C4-2B (cell line): ENCODE results near the gene SIM1.

ENCODE experiments used
- H3K27ac ChIP-seq: fragments of 450-650 bp; 2 replicates; pipeline ENCODE4 v1.5.1; 2017
- CTCF ChIP-seq: fragments of 450-650 bp; conservative IDR thresholded peaks from 2 replicates; pipeline ENCODE4 v1.5.1; 2017; ENCODE audit warnings: mild to moderate bottlenecking
- ZFX ChIP-seq: fragments of 450-650 bp; IDR thresholded peaks from 2 replicates; pipeline ENCODE4 v1.6.1; 2017

The SIM1 gene

GRCh38 chr6:100464903-100465700 is at the start of gene SIM1:
Gene SIM1 (minus strand): TSS chr6:100464921. CDS start chr6:100463468, 1,453 bp downstream.
- no peak within 1 kb of the TSS for H3K27ac ChIP-seq
- no peak for TF ChIP-seq CTCF
- no peak for TF ChIP-seq ZFX

- no peak overlapping the region for H3K27ac ChIP-seq
- TF ChIP-seq CTCF (no peak), ZFX (no peak)
Observed at GRCh38 chr6:100512203-100512862, 47.6 kb upstream of the SIM1 start.

- no peak overlapping the region for H3K27ac ChIP-seq
- TF ChIP-seq CTCF (no peak), ZFX (no peak)
Observed at GRCh38 chr6:100509101-100509500, 44.4 kb upstream of the SIM1 start.

GRCh38 chr6:100506651-100507050 is 41.9 kb upstream of the SIM1 start:
- TF ChIP-seq ZFX (no peak), CTCF (no peak)
- no peak overlapping the region for H3K27ac ChIP-seq

- TF ChIP-seq CTCF (no peak), ZFX (no peak)
- no peak overlapping the region for H3K27ac ChIP-seq
Observed at GRCh38 chr6:100504786-100505737, 40.3 kb upstream of the SIM1 start.

- no peak overlapping the region for H3K27ac ChIP-seq
- TF ChIP-seq ZFX (no peak), CTCF (no peak)
Observed at GRCh38 chr6:100503043-100503705, 38.5 kb upstream of the SIM1 start.
